NCI-H446 (cell line): ENCODE measurements around the gene LY6G5B.

Source experiments
- DNase-seq, 2 experiments: peaks; one replicate each; lab custom pipeline; 2025; lab: John Stamatoyannopoulos, UW

LY6G5B gene

DNA sequence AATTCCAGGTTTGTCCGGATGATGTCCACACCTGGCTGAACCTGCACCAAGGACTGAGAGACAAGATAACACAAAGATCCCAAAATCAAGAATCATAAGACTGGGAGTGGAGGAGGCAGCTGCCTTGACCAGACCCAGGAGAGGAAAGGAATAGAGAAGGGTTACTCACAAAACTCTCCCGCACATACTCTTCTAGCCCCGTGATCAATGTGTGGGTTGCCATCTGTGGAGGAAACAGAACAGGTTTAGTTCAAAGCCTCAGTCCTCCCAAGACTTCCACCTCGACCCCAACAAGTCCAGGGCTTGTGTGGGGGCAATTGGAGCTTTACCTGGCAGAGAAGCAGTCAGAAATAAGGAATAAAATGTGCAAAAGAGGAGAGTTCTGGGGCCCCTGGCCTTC is 28.4 kb upstream of the LY6G5B start:
- no peak for DNase-seq

GRCh38 chr6:31642798-31643570 is 26.8 kb upstream of the LY6G5B start:
- DNase-seq = no peak

GRCh38 chr6:31643818-31644454 is 25.8 kb upstream of the LY6G5B start:
- DNase-seq = no peak

DNA sequence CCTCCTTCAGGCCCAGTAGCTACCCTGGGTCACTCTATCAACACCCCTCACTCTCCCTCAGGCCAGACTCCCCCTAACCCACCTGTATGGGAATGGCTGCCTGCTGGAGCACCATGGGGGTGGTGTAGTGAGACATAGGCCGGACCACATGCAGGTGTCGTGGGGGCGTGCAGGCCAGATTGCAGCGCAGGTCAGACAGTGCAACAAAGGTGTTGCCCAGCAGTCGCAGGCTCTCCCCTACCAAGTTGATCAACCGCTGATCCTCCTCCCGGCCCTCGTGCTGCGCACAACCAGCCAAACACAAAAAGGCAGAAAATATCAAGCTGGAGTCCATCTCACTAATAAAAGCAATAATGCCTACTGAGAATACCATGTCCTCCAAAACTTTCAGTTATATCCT is 24.5 kb upstream of the LY6G5B start:
- no peak for DNase-seq

- peak; percentile 64 to 71 for DNase-seq
Observed at GRCh38 chr6:31651602-31652191, 18.1 kb upstream of the LY6G5B start.

DNA sequence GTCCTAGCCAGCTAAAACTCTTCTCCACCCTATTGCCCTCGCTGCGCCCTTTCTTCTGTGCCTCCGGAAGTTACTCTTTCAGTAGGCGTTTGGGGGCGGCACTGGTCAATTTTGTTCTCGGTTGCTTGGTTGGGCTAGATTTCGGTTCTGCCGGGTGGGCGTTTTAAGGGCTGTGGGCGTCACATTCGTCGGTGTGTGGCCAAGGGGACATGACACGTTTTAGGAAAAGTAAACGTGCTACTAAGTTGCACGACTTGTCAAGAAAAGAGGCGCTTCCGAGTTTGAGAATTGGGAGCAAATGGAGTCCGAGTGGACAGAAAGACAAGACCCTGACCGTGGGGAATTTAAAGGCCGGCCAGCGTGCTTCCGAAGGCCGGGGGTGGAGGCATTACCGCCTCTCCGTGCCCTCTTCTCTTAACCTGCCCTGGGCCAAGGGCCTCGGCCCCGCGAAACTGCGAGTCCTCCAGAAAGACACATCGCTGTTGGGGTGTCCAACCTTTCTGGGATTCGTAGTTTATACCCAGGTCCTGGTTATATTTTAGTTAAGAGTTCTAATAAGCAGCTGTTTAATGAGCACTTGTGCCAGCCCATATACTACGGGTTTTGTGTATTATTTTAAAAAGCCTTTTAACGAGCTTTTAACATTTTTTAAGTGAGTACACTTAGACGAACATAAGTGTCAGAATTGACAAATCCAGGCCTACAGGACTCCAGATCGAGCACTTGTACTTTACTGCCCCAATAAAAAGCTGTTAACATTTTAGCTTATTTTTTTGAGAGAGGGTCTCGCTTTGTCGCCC is 16.7 kb upstream of the LY6G5B start:
- peak in 1 of 2 experiments; percentile 97 for DNase-seq

GRCh38 chr6:31654574-31655348 is 15.0 kb upstream of the LY6G5B start:
- DNase-seq = no peak

- no peak for DNase-seq
Observed at GRCh38 chr6:31655349-31656237, 14.2 kb upstream of the LY6G5B start, which contains the start of gene APOM. APOM (plus strand) TSS chr6:31655894; CDS start chr6:31655967, 73 bp downstream.

DNA sequence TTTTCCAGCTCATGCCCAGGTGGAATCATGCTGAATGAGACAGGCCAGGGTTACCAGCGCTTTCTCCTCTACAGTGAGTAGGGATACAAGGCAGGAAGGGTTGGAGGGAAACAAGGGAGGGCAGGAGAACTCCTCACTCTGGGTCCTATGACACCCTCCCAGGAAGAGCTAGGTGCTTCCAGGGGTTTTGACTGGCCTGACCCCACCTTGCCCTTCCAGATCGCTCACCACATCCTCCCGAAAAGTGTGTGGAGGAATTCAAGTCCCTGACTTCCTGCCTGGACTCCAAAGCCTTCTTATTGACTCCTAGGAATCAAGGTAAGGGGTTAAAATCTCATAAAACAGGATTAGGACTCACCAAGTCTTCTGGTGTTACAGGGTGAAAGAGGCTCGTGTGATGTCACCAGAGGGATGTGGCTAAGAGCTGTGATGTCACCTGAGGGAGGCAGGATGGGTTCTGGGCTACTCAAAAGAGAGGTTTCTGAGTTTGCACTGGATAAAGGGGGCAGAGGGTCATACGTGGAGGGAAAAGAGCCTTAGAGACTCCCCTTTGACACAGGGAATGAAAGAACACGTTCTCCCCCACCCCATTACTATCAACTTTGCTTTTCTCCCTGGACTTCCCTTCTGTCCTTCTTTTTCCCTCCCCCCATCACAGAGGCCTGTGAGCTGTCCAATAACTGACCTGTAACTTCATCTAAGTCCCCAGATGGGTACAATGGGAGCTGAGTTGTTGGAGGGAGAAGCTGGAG is 12.2 kb upstream of the LY6G5B start:
- DNase-seq = no peak

- no peak for DNase-seq
Observed at GRCh38 chr6:31658158-31658688, 11.6 kb upstream of the LY6G5B start.

DNA sequence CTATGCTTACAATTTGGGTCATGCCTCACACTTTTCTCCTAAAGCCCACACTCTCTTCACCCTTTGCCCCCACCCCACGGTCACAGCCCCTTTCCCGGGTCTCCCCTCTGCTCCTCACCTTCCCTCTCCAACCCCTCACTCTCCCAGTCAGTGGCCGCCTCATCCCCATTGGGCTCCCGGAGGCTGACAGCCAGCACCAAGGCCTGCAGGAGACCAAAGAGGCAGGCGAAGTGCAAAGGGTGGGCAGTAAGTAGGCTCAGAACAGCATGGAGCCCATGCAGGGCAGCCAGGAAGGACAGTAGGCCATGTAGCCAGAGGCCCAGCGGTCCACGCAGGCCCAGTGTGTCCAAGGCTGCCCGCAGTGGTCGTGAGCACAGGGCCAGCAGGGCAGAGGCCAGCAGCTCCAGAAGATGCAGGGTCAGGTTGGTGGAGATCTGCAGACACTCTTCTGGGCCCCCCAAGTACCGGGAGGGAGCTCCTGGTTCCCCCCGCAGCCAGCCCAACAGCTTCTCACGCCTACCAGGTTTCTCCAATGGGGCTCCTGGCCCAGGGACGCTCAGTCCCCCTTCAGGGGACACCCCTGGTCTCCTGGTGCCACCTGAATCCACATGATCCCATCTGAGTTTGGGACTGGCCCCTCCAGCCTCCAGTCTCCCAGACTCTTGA is 10.7 kb upstream of the LY6G5B start:
- no peak for DNase-seq

DNA sequence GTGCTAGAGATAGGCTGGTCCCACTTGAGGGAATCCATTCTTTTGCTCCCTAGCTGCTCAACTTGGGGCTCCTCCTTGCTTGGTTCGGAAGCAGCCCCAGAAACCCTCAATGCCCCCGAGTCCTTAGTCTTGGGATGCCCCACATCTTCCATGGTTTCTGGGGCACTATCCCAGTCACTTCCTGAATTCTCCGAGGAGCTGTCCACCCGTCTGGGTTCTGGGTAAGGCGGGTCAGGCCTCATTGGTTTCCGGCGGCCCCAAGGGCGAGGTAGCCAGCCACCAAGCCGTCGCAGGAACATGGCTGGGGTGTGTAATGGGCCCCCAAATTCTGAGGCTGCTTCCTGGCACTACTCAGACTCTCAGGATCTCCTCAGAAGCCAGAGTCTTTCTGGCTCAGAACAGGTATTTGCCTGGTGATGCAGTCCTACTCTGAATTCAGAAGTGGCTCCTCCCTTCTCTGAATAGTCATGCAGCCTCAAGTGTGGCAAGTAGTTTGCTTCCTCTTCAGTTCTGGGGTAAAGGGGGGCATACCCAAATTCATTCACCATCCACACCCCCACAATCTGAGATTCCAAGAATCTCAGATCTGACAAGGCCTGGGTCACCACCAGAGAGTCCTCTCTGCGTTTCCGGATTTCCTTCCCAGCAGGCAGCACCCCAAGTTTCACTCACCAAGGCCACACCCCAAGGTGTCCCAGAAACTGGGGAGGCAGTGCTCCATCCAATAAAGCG is 10.0 kb upstream of the LY6G5B start:
- DNase-seq = no peak

DNA sequence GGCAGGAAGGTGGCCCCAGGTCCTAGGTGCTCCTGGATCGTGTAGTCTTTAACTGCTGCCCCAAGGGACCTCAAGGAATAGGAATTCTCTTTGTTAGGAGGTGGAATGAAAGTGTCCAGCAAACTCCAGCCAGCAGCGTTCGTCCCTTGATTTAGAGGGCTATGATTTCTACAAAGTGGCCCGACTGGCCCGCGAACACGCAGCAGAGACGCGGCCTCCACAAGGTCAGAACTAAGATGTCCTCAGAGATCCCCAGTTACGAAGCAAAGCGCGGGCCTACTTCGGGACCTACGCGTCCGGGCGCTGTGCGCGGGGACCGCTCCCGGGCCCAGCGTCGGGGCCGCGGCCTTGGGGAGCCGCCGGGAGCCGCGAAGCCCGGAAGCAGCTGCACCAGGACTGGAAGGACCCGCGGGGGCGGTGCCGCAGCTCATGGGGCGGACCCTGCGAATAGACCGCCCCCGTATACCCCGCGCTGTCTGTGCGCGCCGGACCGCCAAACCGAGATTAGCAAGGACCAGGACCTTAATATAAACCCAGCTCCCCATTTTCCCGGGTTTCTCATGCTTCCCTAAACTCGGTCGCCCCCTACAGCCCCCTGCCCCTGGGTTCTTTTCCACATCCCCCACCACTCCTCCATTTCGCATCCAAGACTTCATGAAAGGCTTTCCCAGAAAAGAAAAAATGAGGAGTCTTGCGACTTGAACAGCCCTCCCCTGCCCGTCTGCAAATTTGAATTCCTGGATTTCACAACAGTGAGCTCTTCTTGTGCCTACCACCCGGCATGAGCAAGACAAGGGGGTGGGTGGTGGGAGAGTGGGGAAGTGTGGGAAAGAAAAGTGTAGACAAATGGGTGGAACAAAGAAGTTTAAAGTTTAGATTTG is 9.2 kb upstream of the LY6G5B start, which contains the start of gene C6orf47:
Gene C6orf47, minus strand, starts transcription at position 398 of the 881 bp plus-strand sequence. CDS start 831 bp downstream, outside the sequence.
- DNase-seq = peak; percentile 74 to 85

GRCh38 chr6:31661262-31662123 is 8.3 kb upstream of the LY6G5B start:
- no peak for DNase-seq

DNA sequence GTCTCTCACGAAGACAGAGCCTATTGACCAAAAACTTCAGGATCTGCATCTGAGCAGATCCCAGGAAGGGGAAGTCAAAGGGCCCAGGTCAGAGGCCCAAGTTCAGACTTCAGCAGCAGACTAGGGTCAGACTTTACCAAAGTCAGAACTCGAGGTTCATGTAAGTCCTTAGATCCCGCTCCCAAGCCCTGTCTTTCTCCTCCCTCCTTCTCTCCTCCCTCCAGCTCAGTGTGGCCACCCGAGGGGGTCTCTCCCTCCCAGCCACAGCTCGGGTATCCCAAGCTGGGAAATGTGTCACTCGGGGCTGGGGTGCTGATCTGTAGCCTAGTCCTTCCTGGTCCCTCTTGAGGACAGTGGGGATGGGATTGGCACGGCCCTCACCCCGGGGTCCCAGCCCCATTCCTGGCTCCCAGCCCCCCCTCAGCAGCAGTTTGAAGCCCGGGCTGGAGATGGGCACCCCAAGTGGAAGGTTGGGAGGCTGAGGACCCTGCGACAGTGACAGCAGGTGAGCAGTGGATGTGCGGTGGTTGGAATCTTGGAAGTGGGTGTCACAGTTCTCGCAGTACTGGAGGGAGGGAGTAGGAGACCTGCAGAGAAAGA is 7.6 kb upstream of the LY6G5B start:
- no peak for DNase-seq
